HCT116 (cell line): ENCODE results near the gene BTC. TPM values are rescaled to one million over a fixed set of nuclear protein-coding genes. Genes with fewer than 3 reads are reported as not detected.

Source experiments
- ATAC-seq: fragments of 200-7000 bp; cut with Tn5 transposase; 2 replicates; pipeline ENCODE4 v1.9.1; 2020; ENCODE audit warnings: mild to moderate bottlenecking, moderate library complexity
- BruUV-seq: library from RNA; stranded (reverse); fragments of 400-500 nt; replicated peaks from 2 replicates; lab custom pipeline; 2021; lab: Mats Ljungman, UMichigan
- CTCF ChIA-PET: fragments of 300-600 bp; sonication (Branson Sonifier 250); formaldehyde crosslinking; loops from one replicate; lab custom pipeline; 2021; ENCODE audit warnings: antibody characterized with exemption; lab: Charles Lee
- POLR2A ChIA-PET: fragments of 300-600, 350-600 bp; sonication (Branson Sonifier 250); formaldehyde crosslinking; loops from one replicate; lab custom pipeline; 2021; ENCODE audit warnings: antibody characterized with exemption; lab: Charles Lee
- RAD21 ChIA-PET, 2 experiments: fragments of 300-600 bp; sonication (Branson Sonifier 250); formaldehyde crosslinking; loops; one replicate each; lab custom pipeline; 2023; ENCODE audit warnings: low total read pairs in 2 of 2; ENCODE audit not compliant: uncharacterized antibody in 2 of 2, unreplicated experiment in 2 of 2, low non-redundant PET in 1 of 2; lab: Charles Lee
- DNase-seq: peaks from one replicate; pipeline ENCODE4 v3.0.0-alpha.2; 2010; ENCODE audit warnings: low read depth, low spot score
- H2AFZ ChIP-seq: fragments of 200-600 bp; shearing (Covaris generic), sonication (generic); 2 replicates; pipeline ENCODE4 v1.6.1; 2017; ENCODE audit warnings: low read depth, mixed run types, mixed read lengths, antibody characterized with exemption, low read length; ENCODE audit not compliant: poor library complexity, severe bottlenecking
- H3K27ac ChIP-seq: 2 replicates; pipeline ENCODE4 v1.5.1; 2012; ENCODE audit warnings: low read depth, low read length
- H3K27me3 ChIP-seq: fragments of 200-600 bp; sonication (generic); 2 replicates; pipeline ENCODE4 v1.6.1; 2016; ENCODE audit warnings: mixed run types, low read length, mixed read lengths; ENCODE audit not compliant: insufficient read depth
- H3K36me3 ChIP-seq, 2 experiments: fragments of 200-500 bp in 1 of 2; fragments of 200-600 bp in 1 of 2; sonication (Bioruptor generic) in 1 of 2; sonication (generic) in 1 of 2; 2 replicates each; pipeline versions ENCODE4 v1.5.1 to v1.6.1; 2014 to 2016; ENCODE audit warnings: low read length in 2 of 2, inconsistent platforms in 1 of 2, mixed read lengths in 1 of 2, mixed run types in 1 of 2; ENCODE audit not compliant: insufficient read depth in 2 of 2, control insufficient read depth in 1 of 2
- H3K4me1 ChIP-seq, 2 experiments: fragments of 200-600 bp in 1 of 2; sonication (generic) in 1 of 2; 2 replicates each; pipeline versions ENCODE4 v1.5.1 to v1.6.1; 2012 to 2017; ENCODE audit warnings: low read length in 2 of 2, inconsistent platforms in 1 of 2, mild to moderate bottlenecking in 1 of 2, mixed read lengths in 1 of 2, mixed run types in 1 of 2, moderate library complexity in 1 of 2; ENCODE audit not compliant: insufficient read depth in 2 of 2, control insufficient read depth in 1 of 2
- H3K4me2 ChIP-seq: fragments of 200-600 bp; sonication (generic); 2 replicates; pipeline ENCODE4 v1.6.1; 2017; ENCODE audit warnings: mixed run types, low read length, mixed read lengths
- H3K4me3 ChIP-seq, 2 experiments: fragments of 200-600 bp in 1 of 2; sonication (generic) in 1 of 2; replicated peaks in 1 of 2; 2 replicates each; pipeline ENCODE4 v1.5.1; 2011 to 2016; ENCODE audit warnings: low read length in 2 of 2, control low read depth in 1 of 2, low read depth in 1 of 2, mild to moderate bottlenecking in 1 of 2, mixed read lengths in 1 of 2, mixed run types in 1 of 2
- H3K79me2 ChIP-seq: fragments of 200-600 bp; sonication (generic); 2 replicates; pipeline ENCODE4 v1.6.1; 2017; ENCODE audit warnings: mild to moderate bottlenecking, mixed run types, low read length, moderate library complexity, mixed read lengths; ENCODE audit not compliant: insufficient read depth
- H3K9ac ChIP-seq: fragments of 200-600 bp; sonication (generic); 2 replicates; pipeline ENCODE4 v1.6.1; 2016; ENCODE audit warnings: low read length, mixed read lengths
- H3K9me2 ChIP-seq: fragments of 200-600 bp; sonication (generic), shearing (Covaris generic); 2 replicates; pipeline ENCODE4 v1.6.1; 2017; ENCODE audit warnings: mixed run types, mild to moderate bottlenecking, moderate library complexity; ENCODE audit not compliant: insufficient read depth
- H3K9me3 ChIP-seq, 2 experiments: fragments of 200-500 bp in 1 of 2; fragments of 200-600 bp in 1 of 2; sonication (Bioruptor generic) in 1 of 2; sonication (generic) in 1 of 2; 2 replicates each; pipeline ENCODE4 v1.6.1; 2014 to 2017; ENCODE audit warnings: low read length in 2 of 2, mixed read lengths in 2 of 2, inconsistent platforms in 1 of 2, low read depth in 1 of 2, mild to moderate bottlenecking in 1 of 2, mixed run types in 1 of 2, moderate library complexity in 1 of 2; ENCODE audit not compliant: control insufficient read depth in 1 of 2, insufficient read depth in 1 of 2
- H4K20me1 ChIP-seq: fragments of 200-600 bp; sonication (generic), shearing (Covaris generic); 2 replicates; pipeline ENCODE4 v1.6.1; 2017; ENCODE audit warnings: mixed run types, mild to moderate bottlenecking, moderate library complexity; ENCODE audit not compliant: insufficient read depth
- ATF3 ChIP-seq: IDR thresholded peaks from 2 replicates; pipeline ENCODE4 v1.6.1; 2012
- CBX3 ChIP-seq: IDR thresholded peaks from 2 replicates; pipeline ENCODE4 v1.6.1; 2012; ENCODE audit warnings: low read depth
- CEBPB ChIP-seq: IDR thresholded peaks from 2 replicates; pipeline ENCODE4 v1.6.1; 2012; ENCODE audit warnings: low read depth
- EGR1 ChIP-seq: IDR thresholded peaks from 2 replicates; pipeline ENCODE4 v1.6.1; 2012; ENCODE audit warnings: low read depth
- EZH2 ChIP-seq: fragments of 200-600 bp; sonication (generic); IDR thresholded peaks from 2 replicates; pipeline ENCODE4 v1.6.1; 2017; ENCODE audit warnings: antibody characterized with exemption, mixed run types
- EZH2phosphoT487 ChIP-seq: fragments of 200-600 bp; IDR thresholded peaks from 2 replicates; pipeline ENCODE4 v1.6.1; 2018; ENCODE audit warnings: antibody characterized with exemption, borderline replicate concordance
- JUND ChIP-seq: IDR thresholded peaks from 2 replicates; pipeline ENCODE4 v1.6.1; 2012
- POLR2A ChIP-seq: IDR thresholded peaks from 2 replicates; pipeline ENCODE4 v1.7.0; 2011; ENCODE audit warnings: borderline replicate concordance; ENCODE audit not compliant: insufficient read depth, insufficient read length; ENCODE audit errors: extremely low read depth
- RAD21 ChIP-seq: IDR thresholded peaks from 2 replicates; pipeline ENCODE4 v1.6.1; 2012; ENCODE audit warnings: low read depth, mild to moderate bottlenecking
- SRF ChIP-seq: IDR thresholded peaks from 2 replicates; pipeline ENCODE4 v1.6.1; 2012; ENCODE audit warnings: low read depth
- TCF7L2 ChIP-seq: IDR thresholded peaks from 2 replicates; pipeline ENCODE4 v1.7.0; 2011; ENCODE audit warnings: borderline replicate concordance, inconsistent platforms; ENCODE audit not compliant: insufficient read depth, insufficient read length; ENCODE audit errors: extremely low read depth
- YY1 ChIP-seq: IDR thresholded peaks from 2 replicates; pipeline ENCODE4 v1.6.1; 2011; ENCODE audit warnings: low read length, low read depth, moderate library complexity, mild to moderate bottlenecking; ENCODE audit not compliant: insufficient replicate concordance; ENCODE audit errors: extremely low read depth
- ZFX ChIP-seq: fragments of 450-650 bp; IDR thresholded peaks from 2 replicates; pipeline ENCODE4 v1.6.1; 2017
- ZNF274 ChIP-seq: fragments of 200-500 bp; sonication (Bioruptor generic); IDR thresholded peaks from 2 replicates; pipeline ENCODE4 v1.6.1; 2014; ENCODE audit warnings: mild to moderate bottlenecking, low read depth, low read length, inconsistent platforms
- intact Hi-C: fragments of 100-400 bp; cut with micrococcal nuclease; formaldehyde crosslinking; loops from 2 replicates; pipeline ENCODE4 v1.10.0; 2022
- total RNA-seq: library from RNA; stranded (reverse); gene quantifications from one replicate; pipeline ENCODE4 v1.2.1, GENCODE V29; 2021; ENCODE audit not compliant: unreplicated experiment
- TF ChIP-seq, protein P1 (sequence below), 3 experiments: fragments of 200-600 bp in 1 of 3; sonication (generic) in 1 of 3; IDR thresholded peaks in 2 of 3; conservative IDR thresholded peaks in 1 of 3; 2 replicates each; pipeline ENCODE4 v1.5.1; 2012 to 2017; ENCODE audit warnings: low read depth in 2 of 3, low read length in 2 of 3, antibody characterized with exemption in 1 of 3, borderline replicate concordance in 1 of 3, control low read depth in 1 of 3, mild to moderate bottlenecking in 1 of 3, mixed read lengths in 1 of 3, mixed run types in 1 of 3, moderate library complexity in 1 of 3; ENCODE audit not compliant: insufficient read depth in 1 of 3

The BTC gene
- total RNA-seq, 1 experiment from 2014 or later: 4.5 TPM

DNA sequence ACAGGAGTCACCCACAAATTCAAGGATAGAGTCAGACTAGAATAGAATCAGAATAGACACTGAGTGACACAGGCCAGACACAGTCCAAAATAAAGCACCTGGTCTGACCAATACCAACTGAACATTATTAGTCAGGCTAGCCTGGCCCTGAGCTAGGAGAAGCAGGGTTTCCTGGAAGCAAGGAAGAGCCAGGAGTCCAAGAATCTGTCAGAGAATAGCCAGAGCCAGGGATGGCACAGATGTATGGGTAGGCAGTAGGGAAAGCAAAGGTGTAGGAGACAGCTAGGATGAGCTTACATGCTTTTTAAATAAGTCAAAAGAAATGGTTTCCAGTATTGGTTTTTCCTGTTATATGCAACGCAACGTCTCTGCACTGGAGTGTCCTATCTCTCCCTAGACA, 3.7 kb downstream of the BTC start (continued):
- TF ChIP-seq EZH2: no peak
- TF ChIP-seq CEBPB: no peak
- TF ChIP-seq ATF3: no peak
- no peak for TF ChIP-seq SRF
- no peak for TF ChIP-seq JUND
- no peak for TF ChIP-seq ZNF274

GRCh38 chr4:74789518-74789917, 4.8 kb downstream of the BTC start:
- RAD21 ChIA-PET: no interaction called here
- Histone ChIP-seq H3K9ac (no peak overlapping the region), H4K20me1 (no peaks in the 10 kb centered on the region), H3K27me3 (no peaks in the 10 kb centered on the region), H3K79me2 (no peaks in the 10 kb centered on the region), H3K4me1 (peaks cover 9 to 13% of the 10 kb centered on the region in 2 experiments), H3K27ac (no peak overlapping the region), H3K4me2 (no peak overlapping the region), H3K9me3 (no peaks in the 10 kb centered on the region), H3K36me3 (no peaks in the 10 kb centered on the region), H2AFZ (no peak overlapping the region), H3K9me2 (no peaks in the 10 kb centered on the region), H3K4me3 (no peak overlapping the region)
- ATAC-seq (no peak), DNase-seq (no peak)
- no peak for TF ChIP-seq CBX3
- CTCF ChIA-PET: no interaction called here
- intact Hi-C loops: no loop called here
- POLR2A ChIA-PET: no interaction called here
- BruUV-seq: no TSS peak

- no peaks in the 10 kb centered on the region for H3K36me3 ChIP-seq
- ATAC-seq: no peak
- intact Hi-C loops: no loop called here
- H3K9me3 ChIP-seq: no peaks in the 10 kb centered on the region
- ChIA-PET RAD21 (no interaction called here), POLR2A (no interaction called here), CTCF (interaction anchor here (1.3 to 1.7 kb wide), 2 partner anchors 15 to 17 kb away, joined by 3 to 5 read pairs; partner anchors contain the start of gene BTC)
- no peak overlapping the region for H3K4me2 ChIP-seq
- H4K20me1 ChIP-seq: no peaks in the 10 kb centered on the region
- H3K79me2 ChIP-seq: no peaks in the 10 kb centered on the region
- no peak overlapping the region for H3K9ac ChIP-seq
- no peak overlapping the region for H3K27ac ChIP-seq
- no peaks in the 10 kb centered on the region for H3K9me2 ChIP-seq
- no peak for DNase-seq
- H3K4me3 ChIP-seq: no peak overlapping the region
- no peaks in the 10 kb centered on the region for H3K27me3 ChIP-seq
- no TSS peak for BruUV-seq
- H2AFZ ChIP-seq: no peak overlapping the region
- H3K4me1 ChIP-seq: peaks cover 0 to 5% of the 10 kb centered on the region in 2 experiments; a peak in 1 of 4 replicates
- TF ChIP-seq YY1 (no peak), ZFX (no peak), ATF3 (no peak), EZH2phosphoT487 (no peak), TCF7L2 (no peak), EZH2 (no peak), POLR2A (no peak), CBX3 (no peak), EGR1 (no peak), RAD21 (no peak)
- TF ChIP-seq, protein P1, sequence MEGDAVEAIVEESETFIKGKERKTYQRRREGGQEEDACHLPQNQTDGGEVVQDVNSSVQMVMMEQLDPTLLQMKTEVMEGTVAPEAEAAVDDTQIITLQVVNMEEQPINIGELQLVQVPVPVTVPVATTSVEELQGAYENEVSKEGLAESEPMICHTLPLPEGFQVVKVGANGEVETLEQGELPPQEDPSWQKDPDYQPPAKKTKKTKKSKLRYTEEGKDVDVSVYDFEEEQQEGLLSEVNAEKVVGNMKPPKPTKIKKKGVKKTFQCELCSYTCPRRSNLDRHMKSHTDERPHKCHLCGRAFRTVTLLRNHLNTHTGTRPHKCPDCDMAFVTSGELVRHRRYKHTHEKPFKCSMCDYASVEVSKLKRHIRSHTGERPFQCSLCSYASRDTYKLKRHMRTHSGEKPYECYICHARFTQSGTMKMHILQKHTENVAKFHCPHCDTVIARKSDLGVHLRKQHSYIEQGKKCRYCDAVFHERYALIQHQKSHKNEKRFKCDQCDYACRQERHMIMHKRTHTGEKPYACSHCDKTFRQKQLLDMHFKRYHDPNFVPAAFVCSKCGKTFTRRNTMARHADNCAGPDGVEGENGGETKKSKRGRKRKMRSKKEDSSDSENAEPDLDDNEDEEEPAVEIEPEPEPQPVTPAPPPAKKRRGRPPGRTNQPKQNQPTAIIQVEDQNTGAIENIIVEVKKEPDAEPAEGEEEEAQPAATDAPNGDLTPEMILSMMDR (IDR thresholded peaks at IDR 0.05 in 2 of 3, conservative IDR thresholded peaks at IDR 0.05 in 1 of 3; ENCODE audit: borderline replicate concordance in 1 of 3, insufficient read depth in 1 of 3, low read depth in 2 of 3, low read length in 2 of 3): no peak
These were observed 16.8 kb downstream of the BTC start for GRCh38 chr4:74777531-74777930.
